GM12878 (cell line): ENCODE data around the gene TBCE. TPM values are rescaled to one million over a fixed set of nuclear protein-coding genes. Genes with fewer than 3 reads are reported as not detected.
A peak's percentile ranks its signal among the peaks of the same experiment; 100 is the strongest.

Experiments
- ATAC-seq: fragments of 200-7000 bp; cut with Tn5 transposase; 3 replicates; pipeline ENCODE4 v1.9.1; 2020; ENCODE audit warnings: mild to moderate bottlenecking, moderate library complexity
- BruUV-seq: library from RNA; stranded (reverse); fragments of 400-500 nt; replicated peaks from 2 replicates; lab custom pipeline; 2021; lab: Mats Ljungman, UMichigan
- CTCF ChIA-PET: fragments of 300-600 bp; sonication (Branson Sonifier 250); formaldehyde crosslinking; extraction: SDS; loops from one replicate; lab custom pipeline; 2021; ENCODE audit warnings: inconsistent platforms; lab: Yijun Ruan, JAX
- POLR2A ChIA-PET: fragments of 350-600 bp; formaldehyde crosslinking; extraction: SDS; loops from one replicate; lab custom pipeline; 2021; ENCODE audit warnings: inconsistent platforms; lab: Charles Lee
- RAD21 ChIA-PET: fragments of 300-600 bp; sonication (Branson Sonifier 250); formaldehyde crosslinking; loops from one replicate; lab custom pipeline; 2023; ENCODE audit warnings: antibody characterized with exemption; ENCODE audit not compliant: unreplicated experiment; lab: Charles Lee
- SMC1A ChIA-PET: fragments of 300-600 bp; sonication (Branson Sonifier 250); formaldehyde crosslinking; loops from one replicate; lab custom pipeline; 2023; ENCODE audit not compliant: unreplicated experiment, uncharacterized antibody; lab: Charles Lee
- DNase-seq: peaks from one replicate; pipeline ENCODE4 v3.0.0-alpha.2; 2011; ENCODE audit warnings: low read depth, low spot score
- FAIRE-seq: peaks from 3 replicates; lab custom pipeline; 2011; peaks lifted over from hg19 to GRCh38; lab: Jason Lieb, UNC
- H2AFZ ChIP-seq: 2 replicates; pipeline ENCODE4 v1.6.0; 2011; ENCODE audit warnings: low read depth, low read length, control low read depth; ENCODE audit not compliant: control insufficient read depth
- H3K27ac ChIP-seq: 2 replicates; pipeline ENCODE4 v1.5.1; 2011; ENCODE audit warnings: control low read depth; ENCODE audit not compliant: control insufficient read depth, insufficient read depth
- H3K27me3 ChIP-seq, 2 experiments: replicated peaks in 1 of 2; 2 replicates each; pipeline versions ENCODE4 v1.6.0 to v1.6.1; 2011; ENCODE audit warnings: low read length in 1 of 2; ENCODE audit not compliant: control insufficient read depth in 2 of 2, insufficient read depth in 2 of 2
- H3K36me3 ChIP-seq, 2 experiments: 2 replicates each; pipeline ENCODE4 v1.5.1; 2011; ENCODE audit warnings: low read length in 1 of 2; ENCODE audit not compliant: control insufficient read depth in 2 of 2, insufficient read depth in 2 of 2
- H3K4me1 ChIP-seq: 2 replicates; pipeline ENCODE4 v1.6.1; 2011; ENCODE audit warnings: mild to moderate bottlenecking, low read length, moderate library complexity, mixed read lengths; ENCODE audit not compliant: control insufficient read depth, insufficient read depth
- H3K4me2 ChIP-seq: 2 replicates; pipeline ENCODE4 v1.6.0; 2011; ENCODE audit warnings: control low read depth; ENCODE audit not compliant: control insufficient read depth, insufficient read depth
- H3K4me3 ChIP-seq: fragments of 200-600 bp; sonication (generic); 2 replicates; pipeline ENCODE4 v1.5.1; 2016
- H3K79me2 ChIP-seq: 2 replicates; pipeline ENCODE4 v1.6.0; 2011; ENCODE audit warnings: low read length; ENCODE audit not compliant: control insufficient read depth, insufficient read depth
- H3K9ac ChIP-seq: 2 replicates; pipeline ENCODE4 v1.8.0; 2011; ENCODE audit warnings: low read length, control low read depth, mixed read lengths; ENCODE audit not compliant: control insufficient read depth, insufficient read depth
- H3K9me3 ChIP-seq: replicated peaks from 3 replicates; pipeline ENCODE4 v1.5.1; 2011; ENCODE audit warnings: mild to moderate bottlenecking, low read length; ENCODE audit not compliant: control insufficient read depth, insufficient read depth
- H4K20me1 ChIP-seq: 2 replicates; pipeline ENCODE4 v1.6.0; 2011; ENCODE audit not compliant: control insufficient read depth, insufficient read depth
- CHD1 ChIP-seq: IDR thresholded peaks from 2 replicates; pipeline ENCODE4 v1.6.1; 2012; ENCODE audit warnings: low read depth, low read length, improper control_type of control experiment
- CHD2 ChIP-seq: IDR thresholded peaks from 2 replicates; pipeline ENCODE4 v1.6.1; 2011; ENCODE audit warnings: low read depth, low read length, improper control_type of control experiment, borderline replicate concordance
- E4F1 ChIP-seq: fragments of 450-650 bp; IDR thresholded peaks from 2 replicates; pipeline ENCODE4 v1.6.1; 2018; ENCODE audit warnings: borderline replicate concordance, mild to moderate bottlenecking; ENCODE audit not compliant: partially characterized antibody
- HDGF ChIP-seq: fragments of 450-650 bp; IDR thresholded peaks from 2 replicates; pipeline ENCODE4 v1.6.1; 2016; ENCODE audit warnings: antibody characterized with exemption
- JUND ChIP-seq: IDR thresholded peaks from 2 replicates; pipeline ENCODE4 v1.6.1; 2012; ENCODE audit warnings: low read depth, mild to moderate bottlenecking, low read length, improper control_type of control experiment, moderate library complexity
- PKNOX1 ChIP-seq: fragments of 450-650 bp; IDR thresholded peaks from 2 replicates; pipeline ENCODE4 v1.6.1; 2016; ENCODE audit warnings: mild to moderate bottlenecking
- STAT3 ChIP-seq: IDR thresholded peaks from 2 replicates; pipeline ENCODE4 v1.6.1; 2011; ENCODE audit warnings: low read depth, low read length, improper control_type of control experiment
- WGBS: methylation state at CpG from one replicate; pipeline ENCODE4 v1.1.6; 2016; ENCODE audit warnings: low lambda C conversion rate; ENCODE audit not compliant: insufficient replicate concordance, insufficient coverage; ENCODE audit errors: missing lambda C conversion rate; 5-methylcytosine and 5-hydroxymethylcytosine counted together
- in situ Hi-C: fragments of 300-500 bp; cut with MboI; formaldehyde crosslinking; loops from 9 replicates; pipeline ENCODE4 v1.14.3; 2018; ENCODE audit warnings: mixed read lengths
- intact Hi-C: fragments of 100-400 bp; cut with micrococcal nuclease; formaldehyde crosslinking; loops from one replicate; pipeline ENCODE4 v1.14.2; 2022; ENCODE audit not compliant: unreplicated experiment
- polyA plus RNA-seq, 11 experiments: library from polyadenylated mRNA; depleted of rRNA in 4 of 11; unstranded in 6 of 11; stranded (reverse) in 5 of 11; fragments of >200 nt; fragmentation: Nextera tagmentation in 4 of 11; fragmentation: Illumina TruSeq in 1 of 11; extraction: Ambion mirVana in 4 of 11; extraction: Trizol in 1 of 11; gene quantifications; 1 replicate in 1 of 11; 2 replicates in 10 of 11; pipeline versions ENCODE4 v1.2.1 to v1.2.3, GENCODE V29; 2011 to 2016; ENCODE audit warnings: inconsistent platforms in 2 of 11, missing spikeins in 2 of 11, low read depth in 1 of 11
- total RNA-seq, 4 experiments: library from RNA; depleted of rRNA in 3 of 4; stranded (reverse); fragments of >200 nt in 3 of 4; fragmentation: Illumina TruSeq in 1 of 4; extraction: Trizol in 1 of 4; gene quantifications; 2 replicates each; pipeline versions ENCODE4 v1.2.1 to v1.2.3, GENCODE V29; 2013 to 2021

Gene TBCE
- total and polyA plus RNA-seq, 10 of the 15 experiments (the other 5 are each of a cell fraction or from before 2014, with no cell fraction given): 22.7 to 48.7 (median 29.2) TPM

GRCh38 chr1:235366286-235366685 is 941 bp upstream of the TBCE start:
- POLR2A ChIA-PET: interaction anchor here (1.4 to 1.8 kb wide), 2 partner anchors 10 to 15 kb away, joined by 3 to 5 read pairs; no protein-coding TSS in a partner anchor
- no peak for DNase-seq
- Histone ChIP-seq H3K27ac (no peak overlapping the region), H3K4me3 (peak overlapping the region; percentile 74), H3K4me2 (peak overlapping the region; percentile 50; the same call in 1 of the 2 replicates), H3K36me3 (no peaks in the 10 kb centered on the region; a peak in 1 of 4 replicates), H2AFZ (peak overlapping the region; percentile 97), H3K4me1 (no peaks in the 10 kb centered on the region)
- RAD21 ChIA-PET: no interaction called here
- in situ Hi-C loops (no loop called here), intact Hi-C loops (no loop called here)
- CTCF ChIA-PET: no interaction called here
- WGBS: 20% methylated on average over 5 of the region's 5 CpGs
- no peak for TF ChIP-seq E4F1
- TF ChIP-seq JUND: no peak
- TF ChIP-seq CHD2: no peak
- TF ChIP-seq CHD1: no peak
- TF ChIP-seq STAT3: no peak
- peak; percentile 35; the same call in 1 of the 2 replicates for TF ChIP-seq PKNOX1
- TF ChIP-seq HDGF: no peak
- TF ChIP-seq, all 136 proteins: peak for 1
- Histone ChIP-seq H3K27me3 (no peaks in the 10 kb centered on the region), H3K9me3 (no peaks in the 10 kb centered on the region), H4K20me1 (no peaks in the 10 kb centered on the region), H3K9ac (no peak overlapping the region), H3K79me2 (peaks cover 13% of the 10 kb centered on the region)
- ATAC-seq: peak; percentile 16
- peak; percentile 7 for FAIRE-seq
- SMC1A ChIA-PET: interaction anchor here (1.8 kb wide), 1 partner anchor 49 kb away, joined by 7 read pairs; no protein-coding TSS in a partner anchor
- no TSS peak for BruUV-seq
